ENCODE results near the gene TP53INP2. TPM values are rescaled to one million over a fixed set of nuclear protein-coding genes. Genes with fewer than 3 reads are reported as not detected.

TP53INP2 gene
- total RNA-seq, 1 experiment from 2014 or later = 7.1 TPM

DNA sequence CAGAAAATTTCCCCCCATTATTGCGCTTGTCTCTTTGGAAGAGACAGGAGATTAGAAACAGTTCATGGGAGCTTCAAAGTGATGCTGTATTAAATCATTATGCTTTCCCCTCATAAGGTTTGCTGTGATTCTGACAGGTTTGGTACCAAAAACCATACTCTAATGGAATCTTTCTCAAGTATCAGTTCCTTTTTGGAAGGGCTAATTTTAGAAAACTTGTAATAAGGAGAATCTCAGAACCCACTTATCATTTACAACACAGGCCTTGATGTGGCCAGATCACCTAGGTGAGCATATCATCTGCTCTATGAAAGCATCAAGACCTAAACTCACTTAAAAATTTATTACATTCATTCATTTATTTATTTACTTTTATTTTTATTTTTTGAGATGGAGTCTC, 51.2 kb downstream of the TP53INP2 start:
- ChIA-PET CTCF (interaction anchor here (0.9 to 1.6 kb wide), 2 partner anchors 14 kb away, joined by 4 read pairs; no protein-coding TSS in a partner anchor), POLR2A (no interaction called here)

More for the DNA sequence above, 51.2 kb downstream of the TP53INP2 start:
- no peaks in the 10 kb centered on the region for H3K79me2 ChIP-seq (ENCODE audit: insufficient read depth, low read length)
- H3K4me1 ChIP-seq (ENCODE audit: control insufficient read depth in 1 of 2, insufficient read depth in 2 of 2, low read length in 2 of 2) = no peaks in the 10 kb centered on the region
- intact Hi-C loops (cut with micrococcal nuclease) = no loop called here
- H3K27ac ChIP-seq (ENCODE audit: low read depth, low read length) = no peak overlapping the region
- no peaks in the 10 kb centered on the region for H3K27me3 ChIP-seq (ENCODE audit: insufficient read depth, low read length)
- BruUV-seq (replicated peaks) = no TSS peak
- H4K20me1 ChIP-seq (ENCODE audit: insufficient read depth) = no peaks in the 10 kb centered on the region
- no peak overlapping the region for H2AFZ ChIP-seq (ENCODE audit: low read depth, low read length, poor library complexity, severe bottlenecking)
- H3K4me3 ChIP-seq (replicated peaks in 1 of 2; ENCODE audit: low read depth in 1 of 2, low read length in 2 of 2) = no peak overlapping the region
- H3K9me3 ChIP-seq (ENCODE audit: control insufficient read depth in 1 of 2, insufficient read depth in 1 of 2, low read depth in 1 of 2, low read length in 2 of 2) = no peaks in the 10 kb centered on the region
- H3K4me2 ChIP-seq (ENCODE audit: low read length) = no peak overlapping the region
- no peak for TF ChIP-seq SRF (IDR thresholded peaks at IDR 0.05; ENCODE audit: low read depth)
- no peak for TF ChIP-seq TCF7L2 (IDR thresholded peaks at IDR 0.05; ENCODE audit: borderline replicate concordance, extremely low read depth, insufficient read depth, insufficient read length)
- TF ChIP-seq, protein P1, sequence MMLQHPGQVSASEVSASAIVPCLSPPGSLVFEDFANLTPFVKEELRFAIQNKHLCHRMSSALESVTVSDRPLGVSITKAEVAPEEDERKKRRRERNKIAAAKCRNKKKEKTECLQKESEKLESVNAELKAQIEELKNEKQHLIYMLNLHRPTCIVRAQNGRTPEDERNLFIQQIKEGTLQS (IDR thresholded peaks at IDR 0.05) = no peak
- TF ChIP-seq CEBPB (IDR thresholded peaks at IDR 0.05; ENCODE audit: low read depth) = no peak
- TF ChIP-seq, protein P2, sequence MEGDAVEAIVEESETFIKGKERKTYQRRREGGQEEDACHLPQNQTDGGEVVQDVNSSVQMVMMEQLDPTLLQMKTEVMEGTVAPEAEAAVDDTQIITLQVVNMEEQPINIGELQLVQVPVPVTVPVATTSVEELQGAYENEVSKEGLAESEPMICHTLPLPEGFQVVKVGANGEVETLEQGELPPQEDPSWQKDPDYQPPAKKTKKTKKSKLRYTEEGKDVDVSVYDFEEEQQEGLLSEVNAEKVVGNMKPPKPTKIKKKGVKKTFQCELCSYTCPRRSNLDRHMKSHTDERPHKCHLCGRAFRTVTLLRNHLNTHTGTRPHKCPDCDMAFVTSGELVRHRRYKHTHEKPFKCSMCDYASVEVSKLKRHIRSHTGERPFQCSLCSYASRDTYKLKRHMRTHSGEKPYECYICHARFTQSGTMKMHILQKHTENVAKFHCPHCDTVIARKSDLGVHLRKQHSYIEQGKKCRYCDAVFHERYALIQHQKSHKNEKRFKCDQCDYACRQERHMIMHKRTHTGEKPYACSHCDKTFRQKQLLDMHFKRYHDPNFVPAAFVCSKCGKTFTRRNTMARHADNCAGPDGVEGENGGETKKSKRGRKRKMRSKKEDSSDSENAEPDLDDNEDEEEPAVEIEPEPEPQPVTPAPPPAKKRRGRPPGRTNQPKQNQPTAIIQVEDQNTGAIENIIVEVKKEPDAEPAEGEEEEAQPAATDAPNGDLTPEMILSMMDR (IDR thresholded peaks at IDR 0.05 in 2 of 3, conservative IDR thresholded peaks at IDR 0.05 in 1 of 3; ENCODE audit: borderline replicate concordance in 1 of 3, insufficient read depth in 1 of 3, low read depth in 2 of 3, low read length in 2 of 3) = no peak
- no peak for TF ChIP-seq SP1 (IDR thresholded peaks at IDR 0.05; ENCODE audit: low read depth)
- no peak for TF ChIP-seq JUND (IDR thresholded peaks at IDR 0.05)
- TF ChIP-seq, protein P3, sequence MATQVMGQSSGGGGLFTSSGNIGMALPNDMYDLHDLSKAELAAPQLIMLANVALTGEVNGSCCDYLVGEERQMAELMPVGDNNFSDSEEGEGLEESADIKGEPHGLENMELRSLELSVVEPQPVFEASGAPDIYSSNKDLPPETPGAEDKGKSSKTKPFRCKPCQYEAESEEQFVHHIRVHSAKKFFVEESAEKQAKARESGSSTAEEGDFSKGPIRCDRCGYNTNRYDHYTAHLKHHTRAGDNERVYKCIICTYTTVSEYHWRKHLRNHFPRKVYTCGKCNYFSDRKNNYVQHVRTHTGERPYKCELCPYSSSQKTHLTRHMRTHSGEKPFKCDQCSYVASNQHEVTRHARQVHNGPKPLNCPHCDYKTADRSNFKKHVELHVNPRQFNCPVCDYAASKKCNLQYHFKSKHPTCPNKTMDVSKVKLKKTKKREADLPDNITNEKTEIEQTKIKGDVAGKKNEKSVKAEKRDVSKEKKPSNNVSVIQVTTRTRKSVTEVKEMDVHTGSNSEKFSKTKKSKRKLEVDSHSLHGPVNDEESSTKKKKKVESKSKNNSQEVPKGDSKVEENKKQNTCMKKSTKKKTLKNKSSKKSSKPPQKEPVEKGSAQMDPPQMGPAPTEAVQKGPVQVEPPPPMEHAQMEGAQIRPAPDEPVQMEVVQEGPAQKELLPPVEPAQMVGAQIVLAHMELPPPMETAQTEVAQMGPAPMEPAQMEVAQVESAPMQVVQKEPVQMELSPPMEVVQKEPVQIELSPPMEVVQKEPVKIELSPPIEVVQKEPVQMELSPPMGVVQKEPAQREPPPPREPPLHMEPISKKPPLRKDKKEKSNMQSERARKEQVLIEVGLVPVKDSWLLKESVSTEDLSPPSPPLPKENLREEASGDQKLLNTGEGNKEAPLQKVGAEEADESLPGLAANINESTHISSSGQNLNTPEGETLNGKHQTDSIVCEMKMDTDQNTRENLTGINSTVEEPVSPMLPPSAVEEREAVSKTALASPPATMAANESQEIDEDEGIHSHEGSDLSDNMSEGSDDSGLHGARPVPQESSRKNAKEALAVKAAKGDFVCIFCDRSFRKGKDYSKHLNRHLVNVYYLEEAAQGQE (IDR thresholded peaks at IDR 0.05; ENCODE audit: low read depth) = no peak
- TF ChIP-seq, protein P4, sequence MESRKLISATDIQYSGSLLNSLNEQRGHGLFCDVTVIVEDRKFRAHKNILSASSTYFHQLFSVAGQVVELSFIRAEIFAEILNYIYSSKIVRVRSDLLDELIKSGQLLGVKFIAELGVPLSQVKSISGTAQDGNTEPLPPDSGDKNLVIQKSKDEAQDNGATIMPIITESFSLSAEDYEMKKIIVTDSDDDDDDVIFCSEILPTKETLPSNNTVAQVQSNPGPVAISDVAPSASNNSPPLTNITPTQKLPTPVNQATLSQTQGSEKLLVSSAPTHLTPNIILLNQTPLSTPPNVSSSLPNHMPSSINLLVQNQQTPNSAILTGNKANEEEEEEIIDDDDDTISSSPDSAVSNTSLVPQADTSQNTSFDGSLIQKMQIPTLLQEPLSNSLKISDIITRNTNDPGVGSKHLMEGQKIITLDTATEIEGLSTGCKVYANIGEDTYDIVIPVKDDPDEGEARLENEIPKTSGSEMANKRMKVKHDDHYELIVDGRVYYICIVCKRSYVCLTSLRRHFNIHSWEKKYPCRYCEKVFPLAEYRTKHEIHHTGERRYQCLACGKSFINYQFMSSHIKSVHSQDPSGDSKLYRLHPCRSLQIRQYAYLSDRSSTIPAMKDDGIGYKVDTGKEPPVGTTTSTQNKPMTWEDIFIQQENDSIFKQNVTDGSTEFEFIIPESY (IDR thresholded peaks at IDR 0.05; ENCODE audit: extremely low read depth, insufficient replicate concordance, low read length) = no peak
- peaks cover 32 to 34% of the 10 kb centered on the region in 2 experiments for H3K36me3 ChIP-seq (ENCODE audit: control insufficient read depth in 1 of 2, insufficient read depth in 2 of 2, low read length in 2 of 2)
- ATAC-seq (no peak), DNase-seq (ENCODE audit: low read depth, low spot score) (no peak)
- H3K9me2 ChIP-seq (ENCODE audit: insufficient read depth) = no peaks in the 10 kb centered on the region
- no peak overlapping the region for H3K9ac ChIP-seq (ENCODE audit: low read length)
- RAD21 ChIA-PET (ENCODE audit: low non-redundant PET in 1 of 2, low total read pairs in 2 of 2, uncharacterized antibody in 2 of 2, unreplicated experiment in 2 of 2) = no interaction called here

Data from HCT116 (cell line).